Activated T-cell treated with anti-CD3 and anti-CD28 coated beads for 4 hours (primary cell): ENCODE measurements around the gene TMEM139.
"Not testable (repeated sequence)": the region's sequence is repeated elsewhere in the genome, so short reads cannot be mapped to it uniquely, and the experiment has no call there.

Experiments used
- DNase-seq: peaks from one replicate; pipeline ENCODE4 v3.0.0-alpha.2; 2020

TMEM139 gene

GRCh38 chr7:143261901-143262300 lies 22.9 kb upstream of the TMEM139 start:
- no peak for DNase-seq

DNA sequence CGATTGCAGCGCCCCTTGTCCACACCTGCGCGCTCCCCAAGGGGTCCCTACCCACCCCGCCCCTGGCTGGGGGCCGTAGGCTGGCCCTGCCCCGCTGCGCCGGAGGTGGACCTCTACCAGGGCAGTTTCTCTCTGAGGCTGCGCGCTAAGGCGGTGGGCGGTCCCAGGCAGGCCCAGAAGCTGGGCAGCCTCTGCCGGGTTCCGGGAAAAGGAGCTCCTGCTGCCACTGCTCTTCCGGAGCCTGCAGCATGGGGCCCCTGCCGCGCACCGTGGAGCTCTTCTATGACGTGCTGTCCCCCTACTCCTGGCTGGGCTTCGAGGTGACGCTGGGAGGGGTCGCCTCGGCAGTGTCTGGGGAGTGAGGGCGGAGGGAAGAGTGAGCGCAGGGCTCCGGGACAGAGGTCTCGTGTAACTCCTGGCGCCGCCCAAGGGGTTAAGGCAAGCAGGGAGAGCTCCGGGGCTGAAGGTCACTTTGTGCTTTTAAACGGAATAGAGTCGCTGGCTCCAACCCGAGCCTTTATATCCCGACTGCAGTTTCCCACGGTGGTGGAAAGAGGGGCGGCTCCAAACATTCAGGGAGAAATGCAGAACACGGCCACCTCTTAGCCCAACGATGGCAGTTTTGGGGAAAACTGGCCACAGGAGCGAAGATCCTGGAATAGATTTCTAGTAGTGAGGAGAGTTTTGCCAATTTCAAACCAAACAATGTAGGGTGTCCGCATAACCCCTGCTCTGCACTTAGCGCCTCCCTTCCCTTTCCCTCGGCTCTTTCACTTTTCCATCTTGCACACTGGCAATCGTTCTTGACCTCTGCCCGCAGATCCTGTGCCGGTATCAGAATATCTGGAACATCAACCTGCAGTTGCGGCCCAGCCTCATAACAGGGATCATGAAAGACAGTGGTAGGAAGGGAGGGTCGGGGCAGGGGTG lies 21.2 kb upstream of the TMEM139 start, which contains the start of gene GSTK1:
TSS of gene GSTK1 (plus strand) at position 176 of the 930 bp plus-strand sequence. CDS start at position 249, 73 bp downstream.
- peak; percentile 70 for DNase-seq

DNA sequence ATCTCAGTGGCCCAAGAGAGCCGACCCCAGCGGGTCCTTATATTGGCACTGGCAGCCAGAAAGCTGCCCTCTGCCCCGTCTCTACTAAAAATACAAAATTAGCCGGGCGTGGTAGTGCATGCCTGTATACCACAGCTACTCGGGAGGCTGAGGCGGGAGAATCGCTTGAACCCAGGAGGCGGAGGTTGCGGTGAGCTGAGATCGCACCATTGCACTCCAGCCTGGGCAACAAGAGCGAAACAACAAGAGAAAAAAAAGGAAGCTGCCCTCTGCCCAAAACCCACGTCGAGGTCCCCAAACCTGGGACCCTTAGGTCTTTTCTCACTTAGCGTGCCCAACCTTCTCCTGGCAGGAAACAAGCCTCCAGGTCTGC lies 20.6 kb upstream of the TMEM139 start:
- not testable (repeated sequence) for DNase-seq

DNA sequence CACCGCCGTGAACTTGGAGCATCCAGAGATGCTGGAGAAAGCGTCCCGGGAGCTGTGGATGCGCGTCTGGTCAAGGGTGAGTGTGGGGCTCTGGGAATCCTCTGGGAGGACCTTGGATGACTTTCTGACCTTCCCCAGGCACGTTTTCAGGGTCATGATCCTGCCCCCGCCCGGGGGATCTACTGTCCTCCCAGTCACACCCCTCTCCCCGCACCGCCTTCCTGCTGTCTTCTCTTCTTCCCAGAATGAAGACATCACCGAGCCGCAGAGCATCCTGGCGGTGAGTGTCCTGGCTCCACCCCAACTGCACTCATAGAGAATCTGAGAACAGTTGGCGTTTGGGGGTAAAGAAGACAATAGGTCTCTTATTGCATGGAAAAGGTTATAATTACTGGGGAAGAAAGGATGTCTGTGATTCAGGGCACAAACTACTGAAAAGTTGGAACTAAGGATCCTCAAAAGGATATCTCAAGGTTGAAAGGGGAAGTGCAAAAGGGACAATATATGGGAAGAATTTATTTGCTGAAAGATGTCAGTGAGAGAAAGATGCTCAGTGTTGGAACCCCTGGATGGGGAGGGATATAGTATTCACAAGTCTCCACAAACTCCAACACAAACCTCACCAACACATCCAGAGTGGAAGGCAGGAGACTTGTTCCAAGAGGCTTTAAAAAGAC lies 19.6 kb upstream of the TMEM139 start:
- DNase-seq, result no peak

DNA sequence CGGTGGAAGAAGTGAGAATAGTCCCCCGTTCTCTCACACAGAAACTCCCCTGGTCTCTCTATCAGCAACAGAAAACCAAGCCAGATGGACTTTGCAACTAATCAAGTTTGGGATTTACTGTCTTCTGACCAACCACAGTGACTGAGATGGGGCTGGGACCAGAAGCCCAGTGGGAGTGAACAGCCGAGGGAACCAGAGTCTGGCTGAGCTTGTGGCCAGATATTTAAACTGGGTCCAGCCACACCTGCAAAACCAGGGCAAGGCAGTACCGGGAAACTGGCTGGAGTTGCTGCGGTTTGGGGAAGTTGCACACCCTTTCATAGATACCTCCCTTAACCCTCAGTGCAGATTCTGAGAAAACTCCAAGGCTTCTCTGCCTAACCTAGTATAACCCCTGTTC lies 15.5 kb upstream of the TMEM139 start:
- DNase-seq, result no peak

- no peak for DNase-seq
Observed at GRCh38 chr7:143271240-143271639, 13.5 kb upstream of the TMEM139 start.

GRCh38 chr7:143272871-143273270 lies 11.9 kb upstream of the TMEM139 start:
- DNase-seq, result no peak

GRCh38 chr7:143279186-143280098 lies 5.3 kb upstream of the TMEM139 start:
- no peak for DNase-seq

- DNase-seq, result no peak
Observed at GRCh38 chr7:143280160-143280559, 4.6 kb upstream of the TMEM139 start.

- no peak for DNase-seq
Observed at GRCh38 chr7:143280566-143280965, 4.2 kb upstream of the TMEM139 start.

DNA sequence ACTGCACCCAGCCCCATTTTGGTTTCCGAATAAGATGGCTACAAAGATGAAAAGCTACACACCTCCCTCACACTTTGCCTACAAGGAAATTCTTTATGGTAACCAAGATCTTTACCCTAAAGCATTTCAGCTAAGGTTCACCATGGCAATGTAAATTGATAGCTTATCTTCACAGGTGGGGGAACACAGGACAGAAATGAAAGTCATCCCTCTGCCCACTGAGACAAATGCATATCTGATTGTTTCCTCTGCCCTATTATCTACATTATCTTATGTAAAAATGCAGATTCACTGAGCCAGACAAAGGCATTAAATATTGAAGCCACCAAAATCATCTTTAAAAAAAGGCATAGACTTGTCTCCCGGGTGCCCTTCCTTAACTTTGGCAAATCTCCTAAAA lies 3.2 kb upstream of the TMEM139 start:
- no peak for DNase-seq

GRCh38 chr7:143282124-143282523 lies 2.6 kb upstream of the TMEM139 start:
- DNase-seq, result no peak

GRCh38 chr7:143283381-143283780 lies 1.4 kb upstream of the TMEM139 start:
- DNase-seq, result no peak

- no peak for DNase-seq
Observed at GRCh38 chr7:143285470-143285778, 666 bp downstream of the TMEM139 start.

GRCh38 chr7:143285806-143286521 lies 1.2 kb downstream of the TMEM139 start:
- DNase-seq, result no peak

- DNase-seq, result no peak
Observed at GRCh38 chr7:143286522-143286890, 1.7 kb downstream of the TMEM139 start.

GRCh38 chr7:143287339-143287934 lies 2.7 kb downstream of the TMEM139 start:
- no peak for DNase-seq

- peak; percentile 98 for DNase-seq
Observed at GRCh38 chr7:143287935-143288826, 3.4 kb downstream of the TMEM139 start, which contains the start of gene CASP2. Gene CASP2, plus strand, starts transcription at chr7:143288351. Its CDS starts 105 bp downstream, at chr7:143288456.

GRCh38 chr7:143288836-143289235 lies 4.1 kb downstream of the TMEM139 start:
- no peak for DNase-seq

GRCh38 chr7:143289421-143289820 lies 4.7 kb downstream of the TMEM139 start:
- DNase-seq, result no peak

DNA sequence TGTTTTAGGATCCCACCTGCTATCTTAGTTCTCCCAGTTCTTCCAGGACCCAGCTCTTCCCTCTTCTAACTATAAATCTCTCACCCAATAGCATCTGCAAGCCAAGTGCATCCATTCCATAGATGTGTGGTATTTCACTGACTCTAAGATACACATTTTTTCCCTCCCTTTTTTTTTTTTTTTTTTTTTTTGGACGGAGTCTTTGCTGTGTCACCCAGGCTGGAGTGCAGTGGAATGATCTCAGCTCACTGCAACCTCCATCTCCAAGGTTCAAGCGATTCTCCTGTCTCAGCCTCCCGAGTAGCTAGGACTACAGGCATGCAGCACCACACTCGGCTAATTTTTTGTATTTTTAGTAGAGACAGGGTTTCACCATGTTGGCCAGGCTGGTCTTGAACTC lies 5.1 kb downstream of the TMEM139 start:
- DNase-seq, result not testable (repeated sequence)
